ENCODE results near the gene POU2AF2. TPM values are rescaled to one million over a fixed set of nuclear protein-coding genes. Genes with fewer than 3 reads are reported as not detected.
A peak's percentile ranks its signal among the peaks of the same experiment; 100 is the strongest.

POU2AF2 gene
- total RNA-seq, 3 donors from 2014 or later, result 2.0 TPM; not detected in 2

DNA sequence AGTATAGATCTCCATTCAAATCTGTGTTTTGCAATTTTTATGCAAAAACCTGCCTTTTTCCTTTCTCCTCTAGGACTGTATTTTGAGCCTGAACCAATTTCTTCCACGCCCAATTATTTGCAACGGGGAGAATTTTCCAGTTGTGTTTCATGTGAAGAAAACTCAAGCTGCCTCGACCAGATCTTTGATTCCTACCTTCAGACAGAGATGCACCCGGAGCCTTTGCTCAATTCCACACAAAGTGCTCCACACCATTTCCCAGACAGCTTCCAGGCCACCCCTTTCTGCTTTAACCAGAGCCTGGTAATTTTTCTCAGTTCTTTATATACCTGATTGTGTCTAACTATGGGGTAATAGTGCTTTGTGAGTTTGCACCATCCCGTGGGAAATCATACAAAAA lies 60.8 kb downstream of the POU2AF2 start:
- intact Hi-C loops (cut with DNase I; ENCODE audit: low total_unique reads), result no loop called here
- DNase-seq (ENCODE audit: low spot score in 2 of 2), result no peak
- no peaks in the 10 kb centered on the region for H3K4me1 ChIP-seq
- no peak overlapping the region for H3K4me3 ChIP-seq
- H3K27me3 ChIP-seq, result no peaks in the 10 kb centered on the region
- no peaks in the 10 kb centered on the region for H3K9me3 ChIP-seq
- TF ChIP-seq, protein P1, sequence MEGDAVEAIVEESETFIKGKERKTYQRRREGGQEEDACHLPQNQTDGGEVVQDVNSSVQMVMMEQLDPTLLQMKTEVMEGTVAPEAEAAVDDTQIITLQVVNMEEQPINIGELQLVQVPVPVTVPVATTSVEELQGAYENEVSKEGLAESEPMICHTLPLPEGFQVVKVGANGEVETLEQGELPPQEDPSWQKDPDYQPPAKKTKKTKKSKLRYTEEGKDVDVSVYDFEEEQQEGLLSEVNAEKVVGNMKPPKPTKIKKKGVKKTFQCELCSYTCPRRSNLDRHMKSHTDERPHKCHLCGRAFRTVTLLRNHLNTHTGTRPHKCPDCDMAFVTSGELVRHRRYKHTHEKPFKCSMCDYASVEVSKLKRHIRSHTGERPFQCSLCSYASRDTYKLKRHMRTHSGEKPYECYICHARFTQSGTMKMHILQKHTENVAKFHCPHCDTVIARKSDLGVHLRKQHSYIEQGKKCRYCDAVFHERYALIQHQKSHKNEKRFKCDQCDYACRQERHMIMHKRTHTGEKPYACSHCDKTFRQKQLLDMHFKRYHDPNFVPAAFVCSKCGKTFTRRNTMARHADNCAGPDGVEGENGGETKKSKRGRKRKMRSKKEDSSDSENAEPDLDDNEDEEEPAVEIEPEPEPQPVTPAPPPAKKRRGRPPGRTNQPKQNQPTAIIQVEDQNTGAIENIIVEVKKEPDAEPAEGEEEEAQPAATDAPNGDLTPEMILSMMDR (IDR thresholded peaks at IDR 0.05), result no peak
- no peak for TF ChIP-seq POLR2A (IDR thresholded peaks at IDR 0.05)
- TF ChIP-seq POLR2AphosphoS5 (IDR thresholded peaks at IDR 0.05), result no peak
- H3K27ac ChIP-seq, result no peak overlapping the region
- no peaks in the 10 kb centered on the region for H3K36me3 ChIP-seq

DNA sequence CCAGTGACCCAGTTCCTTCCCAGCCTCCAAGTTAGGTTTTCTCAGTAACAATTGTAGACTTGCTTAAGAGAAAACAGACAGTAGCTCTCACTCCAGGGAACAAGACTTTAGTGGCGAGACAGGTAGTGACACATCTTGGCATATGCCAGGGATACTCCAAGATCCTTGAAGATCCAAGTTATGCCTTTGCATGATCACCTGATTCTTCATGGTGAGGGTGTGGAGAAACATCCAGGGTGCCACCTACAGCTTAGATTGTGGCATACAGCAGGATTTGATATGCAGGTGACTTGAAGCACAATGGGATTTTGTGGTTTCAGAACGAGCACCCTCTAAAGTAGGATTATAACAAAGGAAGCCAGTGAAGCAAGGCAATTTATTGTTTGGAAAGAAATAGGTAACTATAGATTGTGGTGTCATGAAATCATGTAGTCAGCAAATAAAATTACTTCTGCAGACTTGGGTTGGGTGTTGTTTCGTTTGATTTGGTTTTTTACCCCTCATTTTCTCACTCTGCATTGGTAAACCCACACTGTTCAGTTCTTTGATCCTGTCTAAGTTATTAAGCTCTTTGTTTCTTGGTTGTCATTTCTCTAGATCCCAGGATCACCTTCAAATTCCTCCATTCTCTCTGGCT lies 62.1 kb downstream of the POU2AF2 start:
- no peak for DNase-seq (ENCODE audit: low spot score in 2 of 2)
- Histone ChIP-seq H3K36me3 (no peaks in the 10 kb centered on the region), H3K4me3 (no peak overlapping the region), H3K27me3 (no peaks in the 10 kb centered on the region), H3K9me3 (no peaks in the 10 kb centered on the region), H3K27ac (no peak overlapping the region), H3K4me1 (no peaks in the 10 kb centered on the region)
- TF ChIP-seq, protein P1 (IDR thresholded peaks at IDR 0.05), result no peak
- TF ChIP-seq POLR2A (IDR thresholded peaks at IDR 0.05) (no peak), POLR2AphosphoS5 (IDR thresholded peaks at IDR 0.05) (no peak)
- intact Hi-C loops (cut with DNase I; ENCODE audit: low total_unique reads), result no loop called here

DNA sequence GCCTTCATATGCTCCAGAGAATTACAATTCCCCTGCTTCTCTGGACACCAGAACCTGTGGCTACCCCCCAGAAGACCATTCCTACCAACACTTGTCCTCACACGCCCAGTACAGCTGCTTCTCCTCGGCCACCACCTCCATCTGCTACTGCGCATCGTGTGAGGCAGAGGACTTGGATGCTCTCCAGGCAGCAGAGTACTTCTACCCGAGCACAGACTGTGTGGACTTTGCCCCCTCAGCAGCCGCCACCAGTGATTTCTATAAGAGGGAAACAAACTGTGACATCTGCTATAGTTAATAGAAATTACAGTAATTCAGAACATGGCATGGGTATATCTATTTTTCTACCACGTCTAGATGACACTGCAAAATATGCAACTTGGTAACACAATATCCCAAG lies 62.6 kb downstream of the POU2AF2 start:
- intact Hi-C loops (cut with DNase I; ENCODE audit: low total_unique reads), result no loop called here
- no peaks in the 10 kb centered on the region for H3K27me3 ChIP-seq
- no peak for DNase-seq (ENCODE audit: low spot score in 2 of 2)

DNA sequence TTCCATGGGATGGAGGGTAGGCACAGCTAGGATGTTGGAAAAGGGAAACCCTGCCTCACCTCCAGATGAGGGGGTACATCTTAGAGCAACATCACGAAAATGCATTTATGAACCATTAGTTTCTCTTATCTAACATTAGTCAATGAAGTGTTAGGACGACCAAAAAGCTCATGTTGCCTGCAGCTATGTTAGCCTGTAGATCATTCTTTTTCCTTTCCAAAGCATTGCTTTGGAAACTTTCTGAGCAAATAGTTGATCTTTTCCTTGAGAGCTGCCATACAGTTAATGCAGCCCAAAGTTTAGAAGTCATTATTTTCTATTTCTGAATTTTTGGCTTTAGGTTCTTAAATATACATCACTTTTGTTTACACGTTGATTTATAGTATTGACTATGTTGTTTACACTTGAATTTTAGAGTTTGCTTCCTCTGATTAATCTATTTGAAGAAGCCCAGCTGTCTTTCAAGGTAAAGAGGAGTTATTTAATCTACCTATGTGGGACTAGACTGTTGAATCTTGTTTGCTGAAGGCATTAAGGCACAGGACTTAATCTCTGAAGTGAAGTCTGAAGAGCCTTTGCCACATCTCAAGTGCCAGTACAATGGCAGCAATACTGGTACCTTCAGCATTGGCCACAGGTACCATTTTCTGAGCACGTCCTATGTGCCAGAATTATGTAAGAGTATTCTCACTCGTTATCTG lies 63.8 kb downstream of the POU2AF2 start:
- DNase-seq (ENCODE audit: low spot score in 2 of 2), result no peak
- H3K36me3 ChIP-seq, result no peaks in the 10 kb centered on the region
- H3K4me1 ChIP-seq, result no peaks in the 10 kb centered on the region
- no peak overlapping the region for H3K4me3 ChIP-seq
- intact Hi-C loops (cut with DNase I; ENCODE audit: low total_unique reads), result no loop called here
- TF ChIP-seq, protein P1 (IDR thresholded peaks at IDR 0.05), result no peak
- TF ChIP-seq POLR2A (IDR thresholded peaks at IDR 0.05), result no peak
- TF ChIP-seq POLR2AphosphoS5 (IDR thresholded peaks at IDR 0.05), result no peak
- peak overlapping the region; percentile 21 to 46 for H3K27ac ChIP-seq
- H3K9me3 ChIP-seq, result no peaks in the 10 kb centered on the region
- no peaks in the 10 kb centered on the region for H3K27me3 ChIP-seq

More for the DNA sequence above, 62.6 kb downstream of the POU2AF2 start:
- Histone ChIP-seq H3K36me3 (no peaks in the 10 kb centered on the region), H3K4me3 (no peak overlapping the region), H3K9me3 (no peaks in the 10 kb centered on the region), H3K27ac (no peak overlapping the region), H3K4me1 (no peaks in the 10 kb centered on the region)
- no peak for TF ChIP-seq POLR2A (IDR thresholded peaks at IDR 0.05)
- TF ChIP-seq POLR2AphosphoS5 (IDR thresholded peaks at IDR 0.05), result no peak

DNA sequence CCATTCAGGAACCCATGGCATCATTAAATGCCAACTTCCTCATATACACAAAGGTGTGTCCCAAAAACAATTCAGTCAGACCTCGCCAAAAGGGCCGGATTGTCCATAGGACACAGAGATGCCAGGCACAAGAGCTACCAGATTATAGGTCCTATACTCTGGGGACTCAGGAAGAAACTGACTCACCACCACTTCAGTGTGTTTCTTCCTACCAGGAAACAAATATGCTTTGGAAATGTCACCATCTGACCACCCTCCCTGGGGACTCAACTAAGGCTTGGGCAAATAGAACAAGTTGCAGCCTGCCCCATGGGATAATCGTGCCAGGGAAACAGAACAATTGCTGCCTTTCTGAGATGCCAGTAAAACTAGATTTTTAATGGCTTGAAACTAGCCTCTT lies 64.6 kb downstream of the POU2AF2 start:
- Histone ChIP-seq H3K4me1 (no peaks in the 10 kb centered on the region), H3K36me3 (no peaks in the 10 kb centered on the region), H3K27me3 (no peaks in the 10 kb centered on the region), H3K9me3 (no peaks in the 10 kb centered on the region), H3K4me3 (no peak overlapping the region), H3K27ac (peak overlapping the region; percentile 21 to 46)
- TF ChIP-seq POLR2A (IDR thresholded peaks at IDR 0.05), result no peak
- peak in 1 of 2 donors; percentile 75 for DNase-seq (ENCODE audit: low spot score in 2 of 2)
- intact Hi-C loops (cut with DNase I; ENCODE audit: low total_unique reads), result no loop called here

DNA sequence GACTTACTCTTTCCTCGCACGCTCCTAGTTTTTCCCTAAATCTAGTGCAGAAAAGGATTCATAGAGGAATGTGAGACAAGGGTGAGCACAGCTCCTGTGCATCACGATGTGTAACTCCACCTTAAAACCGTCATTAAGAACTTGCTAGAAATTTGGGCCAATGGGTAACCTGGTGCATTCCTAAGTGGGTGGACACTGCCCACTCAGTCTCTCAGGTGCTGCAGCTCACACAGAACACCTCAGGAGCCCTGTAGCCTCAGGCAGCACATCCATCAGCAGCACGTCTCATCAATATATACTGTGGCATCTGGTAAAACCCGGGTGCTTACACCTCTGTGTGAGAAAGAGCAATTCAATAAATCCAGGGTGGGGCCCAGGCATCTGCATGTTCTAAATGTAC lies 65.2 kb downstream of the POU2AF2 start:
- H3K9me3 ChIP-seq, result no peaks in the 10 kb centered on the region
- no peaks in the 10 kb centered on the region for H3K4me1 ChIP-seq
- intact Hi-C loops (cut with DNase I; ENCODE audit: low total_unique reads), result no loop called here
- peak overlapping the region; percentile 7 to 56 for H3K27ac ChIP-seq
- no peaks in the 10 kb centered on the region for H3K27me3 ChIP-seq
- TF ChIP-seq POLR2AphosphoS5 (IDR thresholded peaks at IDR 0.05), result no peak
- no peak for TF ChIP-seq POLR2A (IDR thresholded peaks at IDR 0.05)
- TF ChIP-seq, protein P1 (IDR thresholded peaks at IDR 0.05), result no peak
- H3K4me3 ChIP-seq, result no peak overlapping the region
- DNase-seq (ENCODE audit: low spot score in 2 of 2), result no peak
- no peaks in the 10 kb centered on the region for H3K36me3 ChIP-seq

All from breast epithelium (tissue), 4 donors.